ENCODE data around the gene COX5A. TPM values are rescaled to one million over a fixed set of nuclear protein-coding genes. Genes with fewer than 3 reads are reported as not detected.
"Not testable (repeated sequence)": the region's sequence is repeated elsewhere in the genome, so short reads cannot be mapped to it uniquely, and the experiment has no call there.

The COX5A gene
- total RNA-seq, 1 donor from 2014 or later, result 1,582 TPM

DNA sequence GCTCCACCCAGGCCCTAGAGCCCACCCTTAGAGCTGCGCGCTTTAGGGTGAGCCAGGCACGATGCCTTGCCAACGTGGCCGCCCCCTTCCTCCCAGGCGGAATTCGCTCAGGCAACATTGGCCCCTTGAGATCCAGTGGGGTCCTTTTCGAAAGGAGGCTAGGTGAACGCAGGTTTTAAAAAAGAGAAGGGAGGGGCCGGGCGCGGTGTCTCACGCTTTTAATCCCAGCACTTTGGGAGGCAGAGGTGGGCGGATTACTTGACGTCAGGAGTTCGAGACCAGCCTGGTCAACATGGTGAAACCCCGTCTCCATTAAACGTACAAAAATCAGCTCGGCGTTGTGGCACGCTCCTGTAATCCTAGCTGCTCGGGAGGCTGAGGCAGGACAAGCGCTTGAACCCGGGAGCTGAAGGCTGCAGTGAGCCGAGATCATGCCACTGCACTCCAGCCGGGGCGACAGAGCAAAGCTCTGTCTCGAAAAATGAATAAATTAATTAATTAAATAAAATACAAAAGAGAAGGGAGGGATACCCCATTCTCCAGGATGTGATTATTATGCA, 19.7 kb upstream of the COX5A start:
- ATAC-seq (ENCODE audit: poor library complexity), result no peak
- no peak for DNase-seq
- intact Hi-C loops (cut with DNase I), result loop anchor here (10.0 kb wide), 2 partner anchors 247 to 323 kb away; partner anchors contain the start of gene C15orf39

DNA sequence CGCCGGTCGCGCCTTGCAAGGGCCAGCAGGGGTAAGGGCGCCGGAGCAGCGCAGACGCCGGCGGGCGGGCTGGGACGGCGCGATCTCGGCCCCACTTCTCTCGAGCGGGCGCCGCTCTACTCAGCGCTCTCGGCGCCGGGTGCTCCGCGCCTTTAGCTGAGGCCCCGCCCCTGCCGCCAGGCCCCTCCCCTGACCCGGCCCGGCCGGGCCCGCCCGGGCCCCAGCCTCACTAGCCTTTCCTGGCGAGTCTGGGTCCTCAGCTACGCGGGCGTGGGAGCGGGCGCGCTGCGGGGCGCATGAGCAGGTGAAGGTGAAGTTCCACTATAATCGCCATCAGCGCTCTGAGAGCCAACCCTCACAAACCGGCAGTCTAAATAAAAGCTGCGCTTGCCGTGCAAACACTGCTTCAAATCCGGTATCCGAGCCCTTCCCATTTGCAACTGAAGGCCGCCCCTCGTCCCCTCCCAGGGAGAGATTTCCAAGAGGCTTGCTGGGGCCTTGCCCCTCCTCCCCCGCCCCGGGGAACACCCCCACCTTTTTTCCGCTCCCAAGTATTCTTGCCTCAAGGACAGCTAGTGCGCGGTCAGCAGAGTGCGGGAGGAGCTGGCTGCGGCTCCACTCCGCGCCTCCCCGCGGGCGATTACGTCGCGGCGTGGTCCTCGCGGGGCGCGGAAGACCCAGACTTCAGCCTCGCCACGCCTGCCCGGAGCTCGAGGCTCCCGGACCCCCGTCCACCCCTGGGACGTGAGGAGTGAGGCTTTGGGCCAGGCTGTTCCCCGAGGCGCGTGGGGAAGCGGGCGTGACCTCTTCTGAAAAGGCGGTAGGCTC, 19.0 kb upstream of the COX5A start, which contains the start of gene RPP25:
RPP25 (minus strand) TSS at position 125 of the 828 bp plus-strand sequence. CDS start 189 bp downstream, outside the sequence.
- DNase-seq (peak; percentile 90), ATAC-seq (ENCODE audit: poor library complexity) (peak; percentile 91)
- intact Hi-C loops (cut with DNase I), result loop anchor here (10.0 kb wide), 2 partner anchors 248 to 322 kb away; partner anchors contain the start of gene C15orf39

DNA sequence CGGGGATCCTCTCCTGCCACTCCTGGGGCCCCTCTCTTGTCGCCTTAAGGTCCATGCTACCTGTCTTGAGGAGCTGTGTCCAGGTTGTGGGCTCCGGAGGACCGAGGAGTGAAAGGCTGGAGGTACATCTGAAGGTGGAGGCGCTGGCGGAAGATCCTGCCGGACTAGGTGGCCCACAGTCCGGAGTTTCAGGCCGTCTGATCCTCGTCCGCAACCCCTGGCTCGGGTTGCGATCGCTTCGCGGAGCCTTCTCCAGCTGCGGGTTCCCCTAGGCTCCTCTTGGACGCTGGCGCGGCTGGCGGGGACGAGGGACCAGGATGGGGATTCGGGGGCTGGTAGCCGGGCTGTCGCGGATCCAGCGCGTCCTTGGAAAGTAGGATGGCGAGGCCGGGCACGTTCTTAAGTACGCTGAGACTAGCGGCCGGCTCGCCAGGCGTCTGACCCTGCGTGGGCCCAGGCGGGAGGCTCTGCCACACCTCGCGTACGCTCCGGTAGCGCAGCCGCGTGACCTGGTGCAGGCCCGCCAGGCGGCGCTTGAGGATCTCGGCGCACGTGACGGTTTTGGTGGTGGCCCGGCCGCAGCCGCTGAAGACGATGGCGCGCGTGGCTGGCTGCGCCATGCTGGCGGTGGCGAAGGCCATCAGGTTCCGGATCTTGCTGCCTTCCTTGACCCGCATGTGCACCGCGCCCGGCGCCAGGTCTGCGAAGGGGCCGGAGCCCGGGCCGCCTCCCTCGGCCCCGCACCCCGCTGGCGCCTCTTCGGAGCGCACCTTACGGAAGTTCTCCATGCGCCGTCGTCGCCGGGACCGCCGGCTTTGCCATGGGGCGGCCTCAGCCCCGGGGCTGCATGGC, 18.1 kb upstream of the COX5A start:
- DNase-seq (peak; percentile 90), ATAC-seq (ENCODE audit: poor library complexity) (peak; percentile 78)
- intact Hi-C loops (cut with DNase I), result loop anchor here (10.0 kb wide), 2 partner anchors 249 to 321 kb away; partner anchors contain the start of gene C15orf39

- intact Hi-C loops (cut with DNase I), result loop anchor here (10.0 kb wide), 2 partner anchors 250 to 320 kb away; partner anchors contain the start of gene C15orf39
- ATAC-seq (ENCODE audit: poor library complexity) (no peak), DNase-seq (no peak)
Observed at GRCh38 chr15:74955017-74955416, 17.1 kb upstream of the COX5A start.

GRCh38 chr15:74954515-74954914, 16.6 kb upstream of the COX5A start:
- no peak for ATAC-seq (ENCODE audit: poor library complexity)
- peak; percentile 50 for DNase-seq

DNA sequence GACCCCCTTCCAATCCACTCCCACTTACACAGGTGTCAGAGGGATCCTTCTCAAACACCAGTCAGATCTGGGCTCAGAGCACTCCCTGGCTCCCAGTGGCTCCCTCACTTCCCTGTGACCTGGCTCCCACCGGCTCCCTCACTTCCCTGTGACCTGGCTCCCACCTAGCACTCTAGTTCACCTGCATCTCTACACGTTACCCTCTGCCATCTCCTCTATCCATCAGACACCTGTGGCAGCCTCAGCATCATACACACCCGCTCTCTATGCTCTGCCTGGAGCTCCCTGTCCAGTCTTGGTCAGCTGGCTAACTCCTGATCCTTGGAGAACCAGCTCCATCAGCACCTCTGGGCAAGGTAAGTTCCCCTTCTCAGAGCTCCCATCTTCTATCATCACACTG, 13.1 kb upstream of the COX5A start:
- DNase-seq (no peak), ATAC-seq (ENCODE audit: poor library complexity) (no peak)
- intact Hi-C loops (cut with DNase I), result loop anchor here (2.0 to 10.0 kb wide), 3 partner anchors 180 to 316 kb away; partner anchors contain the start of gene C15orf39

More at GRCh38 chr15:74954515-74954914, 16.6 kb upstream of the COX5A start:
- intact Hi-C loops (cut with DNase I), result loop anchor here (10.0 kb wide), 2 partner anchors 250 to 320 kb away; partner anchors contain the start of gene C15orf39

DNA sequence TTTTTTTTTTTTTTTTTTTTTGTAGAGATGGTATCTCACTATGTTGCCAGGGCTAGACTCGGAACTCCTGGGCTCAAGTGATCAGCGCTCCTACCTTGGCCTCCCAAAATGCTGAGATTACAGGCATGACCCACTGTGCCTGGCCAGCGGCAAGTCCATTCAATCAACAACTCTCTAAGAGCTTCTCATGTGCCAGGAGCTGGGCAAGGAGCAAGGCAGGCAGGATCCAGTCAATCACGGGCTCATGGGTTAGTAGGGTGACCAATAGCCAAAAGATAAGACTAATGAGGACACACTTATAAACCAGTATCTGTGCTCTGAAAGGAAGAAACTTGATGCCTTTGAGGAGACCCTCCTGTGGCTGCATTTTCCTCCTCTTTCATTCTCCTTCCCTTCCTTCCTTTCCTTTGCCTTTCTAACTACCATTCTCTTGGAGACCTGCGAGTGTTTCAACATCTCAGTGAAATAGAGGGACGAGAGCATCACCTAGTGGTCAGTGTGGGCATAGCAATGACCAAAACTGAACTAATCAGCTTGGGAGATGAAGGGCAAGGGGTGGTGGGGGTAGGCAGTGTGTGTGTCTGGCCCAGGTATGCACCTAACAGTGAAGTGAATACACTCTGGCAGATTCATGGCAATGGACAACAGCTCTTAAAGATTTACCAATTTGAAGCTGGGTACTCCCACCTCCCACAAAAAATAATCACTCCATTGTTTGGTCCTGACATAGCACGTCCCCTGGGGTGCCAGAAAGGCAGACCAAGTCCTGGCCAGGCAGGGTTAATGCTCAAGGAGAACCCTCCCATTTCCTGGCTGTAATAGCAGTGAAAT, 12.4 kb upstream of the COX5A start:
- ATAC-seq (ENCODE audit: poor library complexity), result peak; percentile 81
- peak; percentile 60 for DNase-seq
- intact Hi-C loops (cut with DNase I), result loop anchor here (2.0 to 10.0 kb wide), 3 partner anchors 179 to 315 kb away; partner anchors contain the start of gene C15orf39

DNA sequence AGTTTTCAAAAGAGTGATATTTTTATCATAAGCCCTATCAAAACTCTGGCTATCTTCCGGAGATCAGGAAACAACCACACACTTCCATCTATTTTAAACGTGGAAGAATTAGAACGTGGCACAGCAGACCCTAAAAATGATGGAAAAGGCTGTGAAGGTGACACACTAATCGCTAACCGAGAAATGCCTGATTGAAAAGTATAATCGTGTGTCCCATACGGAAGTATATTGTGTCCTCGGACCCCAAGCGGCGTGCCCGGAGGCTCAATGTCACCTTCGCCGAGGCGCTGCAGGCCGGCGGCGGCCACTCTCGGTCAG, 642 bp downstream of the COX5A start:
- intact Hi-C loops (cut with DNase I), result no loop called here
- no peak for DNase-seq
- ATAC-seq (ENCODE audit: poor library complexity), result no peak

DNA sequence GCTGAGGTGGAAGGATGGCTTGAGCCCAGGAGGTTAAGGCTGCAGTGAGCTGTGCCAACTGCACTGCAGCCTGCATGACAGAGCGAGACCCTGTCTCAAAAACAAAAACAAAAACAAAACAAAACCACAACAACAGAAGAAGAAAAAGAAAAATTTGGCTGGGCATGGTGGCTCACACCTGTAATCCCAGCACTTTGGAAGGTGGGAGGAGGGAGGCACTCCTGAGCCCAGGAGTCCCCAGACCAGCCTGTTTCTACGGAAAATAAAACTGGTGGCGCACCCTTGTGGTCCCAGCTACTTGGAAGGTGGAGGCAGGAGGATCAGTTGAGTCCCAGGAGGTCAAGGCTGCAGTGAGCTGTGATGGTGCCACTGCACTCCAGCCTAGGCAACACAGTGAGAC, 2.7 kb downstream of the COX5A start:
- DNase-seq; intact Hi-C loops (cut with DNase I); ATAC-seq (ENCODE audit: poor library complexity): not testable (repeated sequence)

- no peak for ATAC-seq (ENCODE audit: poor library complexity)
- intact Hi-C loops (cut with DNase I), result no loop called here
Observed at GRCh38 chr15:74933573-74933972, 4.3 kb downstream of the COX5A start.

DNA sequence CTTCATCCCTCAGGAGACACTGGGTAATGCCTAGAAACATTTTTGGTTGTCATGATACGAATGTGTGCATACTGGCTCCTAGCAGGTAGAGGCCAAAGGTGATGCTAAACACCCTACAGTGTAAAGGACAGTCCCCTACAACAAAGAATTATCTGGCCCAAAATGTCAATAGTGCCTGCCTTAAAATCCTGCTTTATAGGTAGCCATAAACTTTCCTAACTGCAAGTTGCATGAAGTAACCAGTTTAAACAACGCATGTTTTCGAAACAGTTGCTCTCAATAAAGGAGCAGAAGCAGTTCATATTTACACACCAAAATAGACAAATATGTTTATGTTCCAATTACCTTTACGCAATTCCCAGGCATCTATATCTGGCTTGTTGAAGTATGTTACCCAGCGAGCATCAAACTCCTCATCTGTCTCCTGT, 9.1 kb downstream of the COX5A start:
- ATAC-seq (ENCODE audit: poor library complexity), result no peak
- intact Hi-C loops (cut with DNase I), result no loop called here
- DNase-seq, result no peak

More at GRCh38 chr15:74933573-74933972, 4.3 kb downstream of the COX5A start:
- DNase-seq, result no peak

- intact Hi-C loops (cut with DNase I), result no loop called here
Observed at GRCh38 chr15:74924525-74924924, 13.3 kb downstream of the COX5A start.

GRCh38 chr15:74920456-74920855, 17.4 kb downstream of the COX5A start:
- ATAC-seq (ENCODE audit: poor library complexity), result no peak
- no peak for DNase-seq
- intact Hi-C loops (cut with DNase I), result no loop called here

More at GRCh38 chr15:74924525-74924924, 13.3 kb downstream of the COX5A start:
- DNase-seq, result no peak
- ATAC-seq (ENCODE audit: poor library complexity), result no peak

DNA sequence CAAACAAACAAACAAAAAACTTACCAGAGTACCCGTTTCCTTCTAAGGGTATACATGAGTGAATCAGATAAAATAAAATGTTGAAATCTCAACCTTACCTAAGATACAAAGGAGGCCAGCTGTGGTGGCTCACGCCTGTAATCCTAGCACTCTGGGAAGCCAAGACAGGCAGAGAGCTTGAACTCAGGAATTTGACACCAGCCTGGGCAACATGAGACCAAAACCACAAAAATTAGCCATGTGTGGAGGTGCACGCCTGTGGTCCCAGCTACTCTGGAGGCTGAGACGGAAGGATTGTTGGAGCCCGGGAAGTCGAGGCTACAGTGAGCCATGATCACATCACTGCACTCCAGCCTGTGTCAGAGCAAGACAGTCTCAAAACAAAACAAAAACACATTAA, 20.2 kb downstream of the COX5A start:
- no peak for DNase-seq
- no peak for ATAC-seq (ENCODE audit: poor library complexity)
- intact Hi-C loops (cut with DNase I), result no loop called here

DNA sequence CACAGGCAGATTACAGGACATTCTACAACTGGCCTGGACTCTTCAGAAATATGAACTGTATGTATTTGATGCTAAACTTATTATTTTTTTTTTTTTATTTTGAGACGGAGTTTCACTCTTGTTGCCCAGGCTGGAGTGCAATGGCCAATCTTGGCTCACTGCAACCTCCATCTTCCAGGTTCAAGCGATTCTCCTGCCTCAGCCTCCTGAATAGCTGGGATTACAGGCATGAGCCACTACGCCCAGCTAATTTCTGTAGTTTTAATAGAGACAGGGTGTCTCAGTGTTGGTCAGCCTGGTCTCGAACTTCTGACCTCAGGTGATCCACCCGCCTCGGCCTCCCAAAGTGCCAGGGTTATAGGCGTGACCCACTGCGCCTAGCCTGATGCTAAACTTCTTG, 24.1 kb downstream of the COX5A start:
- ATAC-seq (ENCODE audit: poor library complexity); DNase-seq; intact Hi-C loops (cut with DNase I): not testable (repeated sequence)

- intact Hi-C loops (cut with DNase I), result no loop called here
- no peak for ATAC-seq (ENCODE audit: poor library complexity)
- no peak for DNase-seq
Observed at GRCh38 chr15:74913041-74913440, 24.8 kb downstream of the COX5A start.

- ATAC-seq (ENCODE audit: poor library complexity) (no peak), DNase-seq (no peak)
- intact Hi-C loops (cut with DNase I), result no loop called here
Observed at GRCh38 chr15:74908635-74909034, 29.2 kb downstream of the COX5A start.
